GM04503 (cell line): ENCODE data around the gene PRSS21.

Source experiments
- DNase-seq: peaks from one replicate; pipeline ENCODE4 v3.0.0-alpha.2; 2012; ENCODE audit warnings: low read depth

The PRSS21 gene, protein sequence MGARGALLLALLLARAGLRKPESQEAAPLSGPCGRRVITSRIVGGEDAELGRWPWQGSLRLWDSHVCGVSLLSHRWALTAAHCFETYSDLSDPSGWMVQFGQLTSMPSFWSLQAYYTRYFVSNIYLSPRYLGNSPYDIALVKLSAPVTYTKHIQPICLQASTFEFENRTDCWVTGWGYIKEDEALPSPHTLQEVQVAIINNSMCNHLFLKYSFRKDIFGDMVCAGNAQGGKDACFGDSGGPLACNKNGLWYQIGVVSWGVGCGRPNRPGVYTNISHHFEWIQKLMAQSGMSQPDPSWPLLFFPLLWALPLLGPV

GRCh38 chr16:2816751-2817339, at the start of gene PRSS21:
PRSS21 (plus strand) TSS chr16:2817237; CDS start chr16:2817269, 32 bp downstream.
- no peak for DNase-seq

DNA sequence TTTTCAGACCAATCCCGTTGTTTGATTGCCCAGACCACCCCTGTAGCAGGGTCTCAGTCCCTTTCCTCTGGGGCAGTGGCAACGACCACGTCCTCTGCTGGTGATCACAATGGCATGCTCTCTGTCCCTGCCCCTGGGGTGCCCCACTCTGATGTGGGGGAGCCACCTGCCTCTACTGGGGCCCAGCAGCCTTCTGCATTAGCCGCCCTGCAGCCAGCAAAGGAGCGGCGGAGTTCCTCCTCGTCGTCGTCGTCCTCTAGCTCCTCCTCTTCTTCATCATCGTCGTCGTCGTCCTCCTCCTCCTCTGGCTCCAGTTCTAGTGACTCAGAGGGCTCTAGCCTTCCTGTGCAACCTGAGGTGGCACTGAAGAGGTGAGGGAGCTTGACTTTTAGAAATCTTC, 49.1 kb upstream of the PRSS21 start:
- no peak for DNase-seq

DNA sequence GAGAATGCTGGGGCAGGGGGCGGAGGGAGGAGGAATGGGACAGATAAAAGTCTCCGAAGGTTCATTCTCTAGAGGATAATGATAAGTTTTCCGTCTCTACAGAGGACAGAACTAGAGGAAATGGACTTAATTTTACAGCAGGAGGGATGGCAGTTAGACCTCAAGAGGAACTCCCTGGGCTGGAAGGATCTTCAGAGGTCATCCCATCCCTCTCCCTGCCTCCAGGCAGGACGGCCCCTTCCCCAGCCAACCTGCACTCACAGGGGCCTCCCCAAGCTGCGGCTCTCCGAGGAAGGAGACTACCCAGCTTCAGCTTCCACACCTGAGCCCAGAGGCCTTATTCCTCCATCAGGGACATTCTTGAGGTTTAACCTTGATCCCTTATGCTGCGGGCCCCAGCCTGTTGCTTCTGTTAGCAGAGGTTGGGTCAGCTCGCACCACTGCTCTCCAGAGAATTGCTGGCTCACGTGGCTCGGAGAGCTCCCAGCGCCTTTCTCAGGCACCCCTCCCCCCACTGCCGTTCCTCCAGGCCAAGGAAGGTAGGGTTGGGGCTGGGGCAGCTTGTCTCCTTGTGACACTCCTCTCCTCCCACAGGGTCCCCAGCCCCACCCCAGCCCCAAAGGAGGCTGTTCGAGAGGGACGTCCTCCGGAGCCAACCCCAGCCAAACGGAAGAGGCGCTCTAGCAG, 48.5 kb upstream of the PRSS21 start:
- no peak for DNase-seq

DNA sequence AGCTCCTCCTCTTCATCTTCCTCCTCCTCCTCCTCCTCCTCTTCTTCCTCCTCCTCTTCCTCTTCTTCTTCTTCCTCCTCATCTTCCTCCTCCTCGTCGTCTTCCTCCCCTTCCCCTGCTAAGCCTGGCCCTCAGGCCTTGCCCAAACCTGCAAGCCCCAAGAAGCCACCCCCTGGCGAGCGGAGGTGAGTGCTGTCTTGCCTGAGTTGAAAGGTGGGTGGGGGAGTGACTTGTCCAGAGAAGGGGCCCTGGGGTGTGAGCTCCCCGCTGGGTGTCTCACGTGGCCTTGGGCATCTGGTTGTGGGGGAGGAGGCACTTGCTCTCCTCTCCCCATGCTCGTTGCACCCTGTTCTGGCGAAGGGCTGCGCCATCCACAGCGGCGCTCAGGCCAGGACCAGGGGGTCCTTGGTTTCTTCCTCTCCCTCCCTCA, 47.9 kb upstream of the PRSS21 start:
- no peak for DNase-seq

- no peak for DNase-seq
These were observed 47.4 kb upstream of the PRSS21 start for GRCh38 chr16:2769675-2770056.

DNA sequence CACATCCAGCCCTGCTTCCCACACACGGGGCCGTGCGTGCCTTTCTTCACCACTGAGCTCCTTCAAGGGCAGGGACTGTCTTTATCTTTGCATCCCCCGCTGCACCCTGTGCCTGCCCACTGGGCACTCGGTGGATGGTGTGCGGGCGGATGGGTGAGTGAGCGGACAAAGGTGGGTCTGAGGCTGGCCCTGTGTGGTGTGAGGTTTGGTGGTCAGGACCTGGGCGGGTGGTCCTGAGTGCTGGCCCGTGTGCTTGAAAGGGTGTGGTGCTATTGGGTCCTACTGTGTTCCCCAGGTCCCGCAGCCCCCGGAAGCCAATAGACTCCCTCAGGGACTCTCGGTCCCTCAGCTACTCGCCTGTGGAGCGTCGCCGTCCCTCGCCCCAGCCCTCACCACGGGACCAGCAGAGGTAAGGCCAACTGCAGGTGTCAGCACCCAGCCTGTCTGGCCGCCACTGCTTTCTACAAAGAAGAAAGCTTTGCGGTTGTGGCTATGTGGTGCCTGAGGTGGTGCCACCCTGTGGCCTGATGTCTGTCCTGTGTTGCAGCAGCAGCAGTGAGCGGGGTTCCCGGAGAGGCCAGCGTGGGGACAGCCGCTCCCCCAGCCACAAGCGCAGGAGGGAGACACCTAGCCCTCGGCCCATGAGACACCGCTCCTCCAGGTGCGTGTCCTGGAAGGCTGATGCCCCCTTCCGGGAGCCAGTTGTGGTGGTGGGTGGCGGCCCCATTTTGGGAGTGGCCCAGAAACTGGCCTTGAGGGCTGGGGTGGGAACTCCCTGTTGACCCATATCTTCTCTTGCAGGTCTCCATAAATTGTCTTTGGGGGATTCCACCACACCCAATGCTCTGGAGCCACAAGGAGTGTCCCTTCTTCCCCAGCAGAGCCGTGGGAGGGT, 46.7 kb upstream of the PRSS21 start:
- DNase-seq, result no peak

GRCh38 chr16:2771496-2772402, 45.3 kb upstream of the PRSS21 start:
- no peak for DNase-seq

GRCh38 chr16:2773188-2773968, 43.7 kb upstream of the PRSS21 start:
- no peak for DNase-seq

GRCh38 chr16:2774161-2774891, 42.7 kb upstream of the PRSS21 start:
- DNase-seq, result no peak

- no peak for DNase-seq
These were observed 41.8 kb upstream of the PRSS21 start for GRCh38 chr16:2775131-2775716.

- no peak for DNase-seq
These were observed 41.1 kb upstream of the PRSS21 start for GRCh38 chr16:2775765-2776499.

GRCh38 chr16:2776500-2777139, 40.4 kb upstream of the PRSS21 start:
- no peak for DNase-seq

DNA sequence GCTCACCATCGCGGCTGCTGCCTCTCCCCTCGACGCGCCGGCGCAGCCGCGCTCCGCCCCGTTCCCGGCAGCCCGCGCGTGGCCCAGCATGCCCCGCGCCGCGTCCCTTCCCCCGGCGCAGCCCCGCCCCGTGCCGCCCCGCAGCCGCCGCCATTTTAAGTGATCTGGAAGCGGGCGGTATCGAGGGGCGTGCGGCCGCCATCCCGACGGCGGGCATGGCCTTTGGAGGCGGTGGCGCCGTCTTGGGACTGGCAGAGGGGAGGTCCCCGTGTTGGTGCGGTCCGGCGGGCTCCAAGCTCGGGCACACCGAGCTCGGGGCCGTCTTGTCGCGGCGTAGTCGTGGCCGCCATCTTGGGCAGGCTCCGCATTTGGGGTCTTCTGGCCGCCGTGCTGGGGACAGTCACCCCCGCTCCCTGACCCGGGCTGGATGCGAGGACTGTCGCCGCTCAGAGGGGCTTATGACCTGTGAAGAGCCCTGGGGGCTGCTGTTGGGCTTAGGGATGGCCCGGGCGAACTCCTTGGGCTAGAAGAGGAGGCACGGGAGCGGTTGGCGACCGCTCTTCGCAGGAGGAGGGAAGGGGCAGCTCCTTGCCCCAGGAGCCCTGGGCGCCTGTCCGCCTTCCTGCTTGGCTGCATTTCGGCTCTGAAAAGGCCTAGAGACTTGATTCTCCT, 39.7 kb upstream of the PRSS21 start, which contains the start of gene ELOB:
ELOB (minus strand) TSS at position 50 of the 672 bp plus-strand sequence; CDS start at position 9, 41 bp downstream.
- DNase-seq, result peak; percentile 30

GRCh38 chr16:2777903-2778629, 39.0 kb upstream of the PRSS21 start:
- no peak for DNase-seq

GRCh38 chr16:2778630-2778958, 38.4 kb upstream of the PRSS21 start:
- DNase-seq, result no peak

DNA sequence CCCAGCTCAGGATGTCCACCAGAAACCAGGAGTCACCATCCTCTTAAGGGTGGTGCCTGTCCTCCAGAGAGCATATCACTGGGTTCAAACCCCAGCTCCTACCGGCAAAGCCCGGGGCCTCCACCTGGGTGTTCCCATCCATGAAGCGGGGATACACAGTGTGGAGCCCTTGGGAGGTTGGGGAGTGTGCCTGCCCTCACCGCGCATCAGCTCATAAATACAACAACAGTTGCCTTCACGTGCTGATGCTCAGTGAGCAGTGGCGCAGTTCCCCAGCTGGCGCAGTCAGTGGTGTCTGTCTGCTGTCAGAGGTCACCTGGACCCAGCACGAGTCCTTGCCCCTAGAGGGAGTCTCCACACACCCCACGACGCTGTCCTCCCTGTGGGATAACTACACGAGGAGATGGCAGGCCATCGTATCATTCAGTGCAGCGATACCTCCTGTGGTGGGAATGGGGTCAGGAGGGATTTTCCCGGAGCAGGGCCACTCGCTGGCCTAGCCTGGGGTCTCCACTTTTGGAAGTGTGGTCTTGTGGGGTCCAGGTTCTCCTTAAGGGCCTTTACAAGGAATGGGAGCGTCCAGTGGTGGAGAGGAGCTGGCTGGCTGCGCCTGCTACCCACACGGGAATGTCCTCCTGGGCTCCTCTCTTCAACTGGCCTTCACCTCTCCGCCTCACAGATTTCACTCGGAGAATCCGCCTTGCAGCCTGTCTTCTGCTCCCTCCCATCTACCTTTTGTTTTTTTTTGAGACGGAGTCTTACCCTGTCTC, 37.7 kb upstream of the PRSS21 start:
- DNase-seq, result no peak
